Retinal pigment epithelial cell (primary cell): ENCODE data around the gene ACSS1.

ENCODE experiments used
- DNase-seq: peaks from one replicate; pipeline ENCODE4 v3.0.0-alpha.2; 2010; ENCODE audit warnings: low read depth
- H3K4me3 ChIP-seq: 2 replicates; pipeline ENCODE4 v1.5.1; 2011; ENCODE audit warnings: mild to moderate bottlenecking, low read length, control low read depth, moderate library complexity
- TF ChIP-seq, protein P1 (sequence below): conservative IDR thresholded peaks from 2 replicates; pipeline ENCODE4 v1.5.1; 2011; ENCODE audit warnings: low read depth, low read length, control low read depth, inconsistent platforms

The ACSS1 gene

DNA sequence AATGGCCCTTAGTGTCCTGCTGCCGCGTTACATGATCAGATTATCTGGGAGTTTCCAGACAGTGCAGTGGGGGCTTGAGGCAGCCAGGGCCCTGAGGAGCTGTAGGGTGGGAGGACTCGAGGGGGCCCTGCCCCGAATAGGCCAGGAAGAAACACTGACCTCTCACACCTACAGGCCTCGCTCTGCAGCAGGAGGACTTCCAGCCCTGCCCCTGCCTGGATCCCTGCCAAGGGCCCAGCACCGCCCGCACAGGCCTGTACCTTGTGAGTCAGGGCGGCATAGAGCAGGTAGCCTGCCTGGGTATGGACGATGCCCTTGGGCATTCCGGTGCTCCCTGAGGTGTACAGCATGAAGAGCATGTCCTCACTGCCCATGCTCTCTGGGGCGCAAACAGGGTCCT lies 35.3 kb downstream of the ACSS1 start:
- TF ChIP-seq, protein P1, sequence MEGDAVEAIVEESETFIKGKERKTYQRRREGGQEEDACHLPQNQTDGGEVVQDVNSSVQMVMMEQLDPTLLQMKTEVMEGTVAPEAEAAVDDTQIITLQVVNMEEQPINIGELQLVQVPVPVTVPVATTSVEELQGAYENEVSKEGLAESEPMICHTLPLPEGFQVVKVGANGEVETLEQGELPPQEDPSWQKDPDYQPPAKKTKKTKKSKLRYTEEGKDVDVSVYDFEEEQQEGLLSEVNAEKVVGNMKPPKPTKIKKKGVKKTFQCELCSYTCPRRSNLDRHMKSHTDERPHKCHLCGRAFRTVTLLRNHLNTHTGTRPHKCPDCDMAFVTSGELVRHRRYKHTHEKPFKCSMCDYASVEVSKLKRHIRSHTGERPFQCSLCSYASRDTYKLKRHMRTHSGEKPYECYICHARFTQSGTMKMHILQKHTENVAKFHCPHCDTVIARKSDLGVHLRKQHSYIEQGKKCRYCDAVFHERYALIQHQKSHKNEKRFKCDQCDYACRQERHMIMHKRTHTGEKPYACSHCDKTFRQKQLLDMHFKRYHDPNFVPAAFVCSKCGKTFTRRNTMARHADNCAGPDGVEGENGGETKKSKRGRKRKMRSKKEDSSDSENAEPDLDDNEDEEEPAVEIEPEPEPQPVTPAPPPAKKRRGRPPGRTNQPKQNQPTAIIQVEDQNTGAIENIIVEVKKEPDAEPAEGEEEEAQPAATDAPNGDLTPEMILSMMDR, result no peak
- no peak for DNase-seq
- H3K4me3 ChIP-seq, result no peak overlapping the region

DNA sequence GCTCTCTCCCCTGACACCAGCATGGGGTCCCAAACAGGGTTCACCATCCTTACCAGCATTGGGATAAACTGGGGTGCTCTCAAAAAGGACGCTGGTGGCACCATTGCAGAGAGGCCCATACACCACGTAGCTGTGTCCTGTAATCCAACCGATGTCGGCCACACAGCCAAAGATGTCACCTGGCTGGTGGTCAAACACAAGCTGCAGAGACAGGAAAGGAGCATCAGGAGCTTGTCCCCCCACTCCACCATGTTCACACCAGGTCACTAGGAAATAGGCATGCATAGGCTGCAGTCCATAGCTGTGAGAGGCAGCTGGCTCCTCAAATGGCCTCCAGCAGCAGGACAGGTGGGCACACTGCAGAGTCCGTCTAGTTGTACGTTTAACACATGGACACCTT lies 36.6 kb downstream of the ACSS1 start:
- no peak overlapping the region for H3K4me3 ChIP-seq
- TF ChIP-seq, protein P1, result no peak
- no peak for DNase-seq

DNA sequence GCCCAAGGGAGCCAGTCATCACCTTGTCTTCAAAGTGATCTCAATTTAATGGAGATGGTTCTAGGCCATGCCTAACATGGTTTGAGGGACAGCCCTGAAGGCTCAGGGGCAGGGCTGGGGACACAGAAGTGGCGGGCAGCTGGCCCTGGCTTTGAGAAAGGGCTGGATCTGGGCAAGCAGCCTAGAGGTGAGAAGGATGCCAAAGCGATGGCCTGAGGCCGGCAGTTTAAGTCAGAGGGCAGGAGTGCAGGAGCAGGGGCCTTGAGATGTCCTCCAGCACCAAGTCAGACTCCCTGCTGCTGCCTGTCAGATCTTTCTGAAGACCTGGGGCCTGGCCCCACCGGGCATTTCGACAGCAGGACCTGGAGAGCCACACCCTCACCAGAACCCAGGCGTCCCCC lies 37.0 kb downstream of the ACSS1 start:
- H3K4me3 ChIP-seq, result no peak overlapping the region
- no peak for DNase-seq
- TF ChIP-seq, protein P1, result no peak

DNA sequence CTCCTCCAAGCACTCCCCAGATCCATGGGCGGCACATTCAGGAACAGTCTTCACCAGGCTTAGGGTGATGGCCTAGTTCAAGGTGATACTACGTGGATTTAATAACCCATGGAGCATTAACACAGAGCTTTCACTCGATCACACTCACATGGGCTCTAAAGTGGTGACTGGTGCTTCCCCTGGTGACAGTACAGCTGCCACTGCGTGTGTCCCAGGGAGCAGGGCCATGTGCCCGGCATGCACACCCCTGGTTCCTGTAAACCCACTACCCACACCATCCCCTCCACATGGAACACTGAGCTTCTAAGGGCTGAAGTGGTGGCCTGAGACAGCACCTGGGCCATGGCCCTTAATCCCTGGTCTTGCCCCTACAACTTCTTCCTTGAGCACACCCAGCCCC lies 37.6 kb downstream of the ACSS1 start:
- TF ChIP-seq, protein P1, result no peak
- H3K4me3 ChIP-seq, result no peak overlapping the region
- no peak for DNase-seq

DNA sequence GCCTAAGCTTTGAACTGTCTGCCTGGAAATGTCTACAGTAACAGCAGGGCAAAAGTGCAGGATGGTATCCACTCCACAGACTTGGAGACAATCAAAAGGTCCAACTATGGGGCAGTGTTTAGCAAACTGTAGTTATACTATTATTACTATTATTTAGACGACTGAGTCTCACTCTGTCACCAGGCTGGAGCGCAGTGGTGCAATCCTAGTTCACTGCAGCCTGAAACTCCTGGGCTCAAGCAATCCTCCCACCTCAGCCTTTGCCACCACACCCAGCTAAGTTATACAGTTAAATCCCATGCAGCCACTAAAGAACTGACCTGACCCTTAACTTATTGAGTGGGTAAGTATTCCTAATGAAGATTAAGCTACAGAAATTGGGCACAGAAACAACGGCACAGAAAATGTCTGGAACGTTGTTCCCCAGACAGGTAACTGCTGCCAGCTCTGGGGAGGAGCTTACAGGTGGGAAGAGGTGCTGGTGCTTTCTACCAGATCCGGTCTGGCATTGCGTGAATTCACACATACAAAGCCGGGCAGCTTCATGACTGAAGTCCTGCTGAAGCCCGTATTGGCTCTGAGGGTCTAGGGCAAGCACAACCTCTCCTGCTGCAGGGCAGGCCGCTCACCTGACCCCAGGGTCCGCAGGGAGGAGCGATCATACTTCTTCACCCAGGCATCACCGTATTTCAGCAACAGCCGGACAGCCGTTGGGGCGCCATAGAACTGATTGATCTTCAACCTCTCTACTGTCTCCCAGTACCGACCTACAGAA lies 38.4 kb downstream of the ACSS1 start:
- no peak for DNase-seq
- TF ChIP-seq, protein P1, result no peak

DNA sequence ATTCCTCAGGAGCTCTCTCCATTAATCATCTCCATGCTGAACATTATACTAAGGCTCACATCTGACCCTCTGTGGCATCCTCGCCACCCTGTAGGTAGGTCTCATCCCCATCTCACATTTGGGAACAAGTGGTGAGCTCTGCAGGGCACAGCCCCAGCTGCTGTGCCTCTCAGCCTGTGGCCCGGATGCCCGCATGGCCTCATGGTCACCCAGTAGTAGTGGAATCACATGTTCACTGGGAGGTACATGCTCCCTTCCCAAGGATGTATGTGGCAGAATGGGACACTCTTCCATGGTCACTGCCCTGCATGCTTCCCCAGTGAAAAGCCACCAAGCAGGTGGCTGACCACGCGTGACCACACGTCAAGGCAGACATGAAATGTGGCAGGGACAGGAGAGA lies 39.1 kb downstream of the ACSS1 start:
- no peak overlapping the region for H3K4me3 ChIP-seq
- no peak for DNase-seq
- TF ChIP-seq, protein P1, result no peak

More for the DNA sequence above, 38.4 kb downstream of the ACSS1 start:
- H3K4me3 ChIP-seq, result no peak overlapping the region

DNA sequence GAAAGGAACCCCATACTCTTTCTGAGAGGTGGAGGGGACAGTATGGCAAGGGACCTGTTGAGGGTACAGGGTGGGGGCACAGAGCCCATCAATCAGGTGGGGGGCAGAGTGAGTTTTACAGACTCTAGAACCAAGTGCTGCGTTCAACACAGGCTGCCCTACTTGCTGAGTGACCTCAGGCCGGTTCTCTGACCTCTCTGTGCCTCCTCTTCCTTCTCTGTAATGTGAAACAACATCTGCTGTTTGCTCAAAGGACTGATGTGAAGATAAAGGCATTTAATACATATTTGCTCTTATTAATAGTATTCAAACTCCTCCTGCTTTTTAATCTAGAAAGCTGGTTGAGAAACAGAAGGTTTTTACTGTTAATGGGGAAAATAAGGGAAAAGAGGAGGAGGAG lies 39.5 kb downstream of the ACSS1 start:
- H3K4me3 ChIP-seq, result no peak overlapping the region
- TF ChIP-seq, protein P1, result no peak
- DNase-seq, result no peak
